GM21576 (cell line): Measurements from ENCODE around the gene PADI4.

Source experiments
- ATAC-seq: cut with Tn5 transposase; IDR thresholded peaks from one replicate; pipeline ENCODE4 v1.9.1; 2021; ENCODE audit warnings: mild to moderate bottlenecking, moderate library complexity; ENCODE audit not compliant: unreplicated experiment

PADI4 gene

GRCh38 chr1:17281775-17282181 is 26.2 kb upstream of the PADI4 start:
- ATAC-seq: no peak

GRCh38 chr1:17282836-17283235 is 25.2 kb upstream of the PADI4 start:
- ATAC-seq: no peak

GRCh38 chr1:17286646-17287045 is 21.4 kb upstream of the PADI4 start:
- no peak for ATAC-seq

GRCh38 chr1:17287130-17287776 is 20.7 kb upstream of the PADI4 start:
- ATAC-seq: no peak

GRCh38 chr1:17289721-17290120 is 18.3 kb upstream of the PADI4 start:
- ATAC-seq: no peak

GRCh38 chr1:17290553-17290952 is 17.4 kb upstream of the PADI4 start:
- no peak for ATAC-seq

- ATAC-seq: no peak
Measured at GRCh38 chr1:17292299-17293160, 15.5 kb upstream of the PADI4 start.

- no peak for ATAC-seq
Measured at GRCh38 chr1:17293681-17294425, 14.1 kb upstream of the PADI4 start.

GRCh38 chr1:17295292-17295691 is 12.7 kb upstream of the PADI4 start:
- no peak for ATAC-seq

GRCh38 chr1:17296086-17296485 is 11.9 kb upstream of the PADI4 start:
- no peak for ATAC-seq

- ATAC-seq: no peak
Measured at GRCh38 chr1:17297991-17298390, 10.0 kb upstream of the PADI4 start.

GRCh38 chr1:17301767-17302166 is 6.2 kb upstream of the PADI4 start:
- ATAC-seq: no peak

GRCh38 chr1:17304151-17304825 is 3.7 kb upstream of the PADI4 start:
- no peak for ATAC-seq

GRCh38 chr1:17304826-17305175 is 3.2 kb upstream of the PADI4 start:
- no peak for ATAC-seq

- ATAC-seq: no peak
Measured at GRCh38 chr1:17305576-17306095, 2.4 kb upstream of the PADI4 start.

- no peak for ATAC-seq
Measured at GRCh38 chr1:17306407-17306806, 1.6 kb upstream of the PADI4 start.

- ATAC-seq: no peak
Measured at GRCh38 chr1:17306921-17307320, 1.1 kb upstream of the PADI4 start.

- no peak for ATAC-seq
Measured at GRCh38 chr1:17307329-17307728, 668 bp upstream of the PADI4 start.

- ATAC-seq: no peak
Measured at GRCh38 chr1:17308593-17308992, 596 bp downstream of the PADI4 start.

- ATAC-seq: no peak
Measured at GRCh38 chr1:17309426-17310067, 1.6 kb downstream of the PADI4 start.
